HG02870 (cell line): ENCODE measurements around the gene ARHGAP24.
A peak's percentile ranks its signal among the peaks of the same experiment; 100 is the strongest.

ENCODE experiments used
- ATAC-seq: cut with Tn5 transposase; IDR thresholded peaks from one replicate; pipeline ENCODE4 v1.9.1; 2021; ENCODE audit warnings: mild to moderate bottlenecking, moderate library complexity; ENCODE audit not compliant: unreplicated experiment

The ARHGAP24 gene

DNA sequence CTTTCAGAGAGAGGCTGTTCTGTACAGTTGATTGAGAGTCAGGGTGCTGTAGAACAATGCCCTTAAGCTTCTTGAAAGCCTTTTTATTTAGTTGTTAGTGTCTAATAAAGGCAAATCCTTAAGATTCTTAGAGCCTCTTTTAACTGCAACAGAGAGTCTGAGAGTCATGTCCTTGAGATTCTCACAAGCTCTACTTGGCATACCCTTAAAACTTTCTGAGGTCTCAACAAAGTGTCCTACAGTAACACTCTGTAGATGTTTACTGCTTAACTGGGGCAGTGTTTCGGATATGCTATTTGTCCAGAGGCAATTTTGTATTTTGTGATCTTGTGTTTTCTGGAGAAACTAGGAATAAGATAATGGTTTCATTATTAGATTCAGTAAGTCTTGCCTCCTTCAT, 209.7 kb downstream of the ARHGAP24 start:
- ATAC-seq = no peak

DNA sequence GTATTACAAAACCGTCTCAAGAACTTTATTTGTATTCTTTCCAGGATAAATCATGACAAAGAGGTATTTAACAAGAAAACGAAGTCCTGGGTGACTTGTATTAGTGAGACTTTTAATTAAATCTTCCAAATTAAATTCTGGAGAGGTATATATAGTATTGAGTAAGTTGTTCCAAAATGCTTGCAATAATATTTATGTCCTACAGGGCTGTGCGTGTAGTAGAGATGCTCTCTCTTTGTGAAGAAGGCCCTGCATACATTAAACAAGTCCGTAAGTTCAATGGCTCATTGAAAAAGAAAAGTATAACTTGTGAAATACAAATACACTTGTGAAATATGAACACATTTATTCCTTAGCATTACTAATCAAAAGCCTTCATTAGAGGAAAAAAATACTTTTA, 211.4 kb downstream of the ARHGAP24 start:
- no peak for ATAC-seq

DNA sequence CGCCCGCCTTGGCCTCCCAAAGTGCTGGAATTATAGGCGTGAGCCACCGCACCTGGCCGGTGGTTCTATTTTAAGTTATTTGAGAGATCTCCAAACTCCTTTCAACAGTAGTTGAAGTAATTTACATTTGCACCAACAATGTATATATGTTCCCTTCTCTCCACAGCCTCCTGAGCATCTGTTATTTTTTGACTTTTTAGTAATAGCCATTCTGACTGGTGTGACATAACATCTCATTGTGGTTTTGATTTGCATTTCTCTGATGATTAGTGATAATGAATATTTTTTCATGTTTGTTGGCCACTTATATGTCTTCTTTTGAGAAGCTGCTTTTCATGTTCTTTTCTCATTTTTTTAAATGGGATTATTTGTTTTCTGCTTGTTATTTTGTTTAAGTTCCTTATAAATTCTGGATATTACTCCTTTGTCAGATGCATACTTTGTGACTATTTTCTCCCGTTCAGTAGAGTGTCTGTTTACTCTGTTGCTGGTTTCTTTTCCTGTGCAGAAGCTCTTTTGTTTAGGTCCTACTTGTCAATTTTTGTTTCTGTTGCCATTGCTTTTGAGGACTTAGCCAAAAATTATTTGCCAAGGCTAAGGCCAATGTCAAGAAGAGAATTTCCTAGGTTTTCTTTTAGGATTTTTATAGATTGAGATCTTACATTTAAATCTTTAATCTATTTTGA, 213.2 kb downstream of the ARHGAP24 start:
- ATAC-seq = no peak

DNA sequence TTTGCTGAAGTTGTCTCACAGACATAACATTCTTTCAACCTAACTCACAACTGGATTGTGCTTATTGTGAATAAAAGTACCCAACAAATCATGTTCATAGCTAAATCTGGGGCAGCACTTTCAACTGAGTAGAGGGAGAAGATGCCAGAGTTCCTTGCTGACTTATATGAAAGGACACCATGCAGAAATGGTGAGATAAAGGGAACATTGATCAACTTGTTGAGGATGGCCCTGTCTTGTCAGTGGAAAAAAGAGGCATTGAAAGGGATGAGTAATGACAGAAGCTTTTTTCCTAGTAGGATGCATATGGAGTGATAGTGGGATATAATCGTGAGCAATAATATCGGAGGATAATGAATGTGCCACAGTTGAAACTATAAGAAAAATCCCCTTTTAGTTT, 221.7 kb downstream of the ARHGAP24 start:
- ATAC-seq = no peak

DNA sequence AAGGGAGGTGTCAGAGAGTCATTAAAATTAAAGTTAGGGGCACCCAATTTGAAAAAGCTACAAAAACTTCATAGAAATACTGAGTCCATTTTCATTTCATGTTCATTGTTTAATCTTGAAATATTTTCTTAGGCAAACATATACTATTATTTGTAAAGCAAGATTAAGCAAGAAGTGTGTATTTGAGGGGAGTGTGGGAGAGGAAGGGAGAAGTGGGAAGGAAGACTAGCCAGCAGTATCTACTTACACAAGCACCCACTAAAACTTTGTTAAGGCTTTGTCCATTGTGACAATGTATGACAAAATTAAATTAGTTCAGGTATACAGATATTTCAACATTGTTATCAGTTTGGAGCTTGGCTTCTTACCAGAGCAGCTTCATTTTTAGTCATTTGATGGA, 222.9 kb downstream of the ARHGAP24 start:
- no peak for ATAC-seq

DNA sequence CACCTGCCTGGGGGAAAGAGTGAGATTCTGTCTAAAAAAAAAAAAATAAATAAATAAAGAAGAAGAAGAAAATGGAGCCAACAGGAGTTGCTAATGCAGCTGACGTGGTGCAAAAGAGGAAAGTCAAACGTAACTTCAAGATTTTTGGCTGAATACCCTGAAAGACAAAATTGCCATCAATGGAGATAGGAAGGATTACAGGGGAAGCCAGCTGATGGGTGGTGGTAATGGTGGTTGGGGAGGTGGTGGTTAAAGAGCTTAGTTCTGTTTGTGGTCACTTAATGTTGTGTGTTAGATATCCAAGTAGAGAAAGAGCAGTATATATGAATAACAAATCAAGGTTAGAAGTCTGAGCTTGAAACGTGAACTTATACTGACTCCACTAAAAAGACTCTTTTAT, 225.4 kb downstream of the ARHGAP24 start:
- ATAC-seq = no peak

DNA sequence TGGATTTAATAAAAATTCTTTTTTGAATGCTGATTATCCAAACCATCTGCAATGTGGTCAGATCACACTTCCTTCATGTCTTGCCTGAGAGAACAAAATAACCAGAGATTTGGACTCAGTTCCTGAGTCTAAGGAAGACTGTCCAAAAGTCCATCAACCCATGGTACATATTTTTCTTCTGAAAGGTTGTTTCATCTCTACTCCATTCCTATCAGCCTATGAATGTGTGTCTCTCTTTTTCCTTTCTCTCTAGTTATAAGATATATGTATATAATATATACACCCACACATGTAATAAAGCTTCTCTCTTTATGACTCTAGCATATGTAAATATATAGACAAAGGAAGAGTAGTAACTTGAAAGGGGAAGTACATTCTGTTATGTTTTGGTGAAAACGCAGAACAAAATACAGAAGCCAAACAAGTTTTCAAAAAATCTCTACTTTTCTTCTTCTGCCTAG, 226.9 kb downstream of the ARHGAP24 start:
- peak; percentile 98 for ATAC-seq

DNA sequence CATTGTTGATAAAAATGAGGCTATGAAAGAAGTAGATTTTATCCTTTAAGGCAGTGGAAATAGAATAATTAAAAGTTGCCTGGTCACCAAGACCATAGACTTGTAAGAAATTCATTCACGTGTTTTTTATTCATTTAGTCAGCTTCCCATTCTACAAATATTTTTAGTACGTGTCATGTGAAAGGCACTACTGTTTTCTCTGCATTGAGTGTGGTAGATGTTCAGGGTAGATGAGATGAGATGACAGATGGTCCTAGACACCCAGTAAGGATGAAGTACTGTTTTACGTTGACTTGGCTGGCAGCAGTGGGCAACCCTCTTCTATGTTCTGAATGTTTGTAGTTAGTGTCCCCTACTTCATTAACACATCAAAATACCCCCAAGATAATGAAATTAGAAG, 228.1 kb downstream of the ARHGAP24 start:
- ATAC-seq = no peak

DNA sequence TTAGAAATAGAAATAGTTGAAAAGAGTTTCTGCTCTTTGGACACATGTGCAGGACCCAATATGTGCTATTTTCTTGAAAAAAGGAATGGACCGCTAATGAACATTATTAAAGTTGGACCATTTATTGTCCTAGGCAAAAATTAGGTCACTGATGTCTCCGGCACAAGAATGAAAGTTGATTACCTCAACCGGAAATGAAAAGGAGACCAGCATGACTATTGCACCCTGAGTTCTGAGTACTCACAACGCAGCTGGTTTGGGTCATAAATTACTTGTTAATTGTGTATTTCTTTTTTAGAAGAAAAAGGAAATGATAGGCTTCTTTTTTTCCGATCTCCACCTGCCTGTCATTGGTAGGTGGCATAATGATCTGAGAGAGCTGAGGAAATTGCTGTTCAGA, 232.7 kb downstream of the ARHGAP24 start:
- ATAC-seq = peak; percentile 75

DNA sequence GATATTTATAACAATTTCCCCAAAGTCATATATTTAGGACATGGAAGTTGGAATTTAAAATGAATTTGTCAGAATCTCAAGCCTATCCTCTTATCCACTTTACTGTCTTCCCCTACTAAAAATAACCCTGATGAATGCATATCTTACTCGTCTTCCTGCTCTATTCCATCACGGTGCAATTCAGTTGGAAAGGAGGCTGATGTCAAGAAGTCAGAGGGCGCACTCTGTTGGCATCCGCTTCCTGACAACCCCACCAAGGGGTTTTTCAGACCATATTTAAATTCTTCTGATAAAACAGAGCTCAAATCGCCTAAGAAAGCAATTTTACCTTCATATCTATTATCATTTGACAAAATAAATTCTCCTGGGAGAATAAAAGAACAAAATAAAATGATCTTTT, 233.5 kb downstream of the ARHGAP24 start:
- no peak for ATAC-seq

DNA sequence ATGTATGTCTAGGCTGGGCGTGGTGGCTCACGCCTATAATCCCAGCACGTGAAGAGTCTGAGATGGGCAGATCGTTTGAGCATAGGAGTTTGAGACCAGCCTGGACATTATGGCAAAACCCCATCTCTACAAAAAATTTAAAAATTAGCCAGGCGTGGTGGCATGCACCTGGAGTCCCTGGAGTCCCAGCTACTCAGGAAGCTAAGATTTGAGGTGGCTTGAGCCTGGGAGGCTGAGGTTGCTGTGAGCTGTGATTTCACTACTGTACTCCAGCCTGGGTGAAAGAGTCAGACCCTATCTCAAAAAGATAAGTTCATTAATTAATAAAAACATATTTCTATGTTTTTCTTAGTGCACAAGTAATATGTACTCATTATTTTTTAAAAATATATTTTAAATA, 238.1 kb downstream of the ARHGAP24 start:
- no peak for ATAC-seq

DNA sequence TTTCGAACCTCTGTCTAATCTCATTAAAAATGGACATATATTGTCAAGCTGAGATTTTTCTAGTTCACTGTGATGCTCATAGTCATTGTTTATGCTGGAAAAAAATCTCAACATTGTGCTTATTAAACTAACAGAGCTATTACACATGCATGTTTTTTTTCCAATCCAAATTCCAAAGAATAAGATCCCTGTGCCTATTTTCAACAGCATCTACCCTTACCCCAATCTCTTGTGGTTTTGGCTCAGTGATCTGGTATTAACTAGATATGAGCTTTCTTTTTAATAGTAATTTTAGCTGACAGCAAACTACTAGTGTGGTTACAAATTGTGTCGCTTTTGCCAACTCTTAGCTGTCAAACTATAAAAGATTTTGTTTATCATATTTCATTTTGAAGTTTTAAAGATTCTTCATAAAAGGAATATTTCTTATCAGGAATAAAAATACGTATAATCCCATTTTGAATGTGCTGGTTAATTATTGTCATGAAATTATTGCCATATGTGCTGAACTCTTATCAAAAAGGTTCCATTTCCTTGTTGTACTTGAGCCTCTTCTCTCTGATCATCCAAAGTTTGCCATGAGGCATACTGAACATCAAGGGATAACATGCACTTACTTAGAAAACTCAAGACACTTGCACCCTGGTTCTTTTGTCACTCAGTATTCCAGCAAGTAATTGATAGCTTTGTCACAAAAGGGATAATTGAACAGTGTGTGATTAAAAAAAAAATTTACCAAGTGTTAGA, 241.2 kb downstream of the ARHGAP24 start:
- ATAC-seq = no peak

DNA sequence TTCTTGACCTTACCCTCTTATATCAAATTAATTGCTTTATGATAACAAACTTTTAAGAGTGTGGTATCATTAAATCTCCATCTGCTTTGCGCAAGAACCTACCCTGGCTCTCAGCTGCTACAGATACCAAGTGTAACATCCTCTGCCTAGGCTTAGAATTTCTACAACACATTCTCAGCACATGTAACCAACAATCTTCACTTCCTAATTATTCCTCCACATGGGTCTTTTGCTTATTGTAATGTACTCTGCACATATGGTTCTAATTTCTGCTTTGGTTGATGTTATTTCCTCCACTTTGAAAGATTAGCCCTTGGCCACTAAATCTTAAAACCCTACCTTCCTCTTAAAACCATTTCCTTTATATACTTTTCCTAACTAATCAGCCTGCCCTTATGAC, 242.4 kb downstream of the ARHGAP24 start:
- no peak for ATAC-seq

DNA sequence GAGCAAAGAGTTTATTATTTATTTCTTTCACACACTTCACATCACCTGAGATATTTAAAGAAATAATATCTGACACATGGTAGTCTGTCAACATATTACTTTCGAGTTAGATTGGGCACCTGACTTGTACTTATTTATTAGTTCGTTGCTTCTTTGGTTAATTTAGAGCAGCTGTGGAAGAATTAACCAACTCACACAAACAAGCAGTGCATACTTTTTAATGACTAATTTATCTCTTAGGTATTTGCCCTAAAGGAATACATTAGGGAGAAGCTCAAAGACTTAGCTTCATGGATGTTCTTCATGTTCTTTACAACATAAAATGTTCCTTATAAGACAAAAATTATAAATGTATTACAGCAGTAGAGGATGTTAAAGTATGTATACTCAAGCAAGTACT, 242.9 kb downstream of the ARHGAP24 start:
- ATAC-seq = no peak

DNA sequence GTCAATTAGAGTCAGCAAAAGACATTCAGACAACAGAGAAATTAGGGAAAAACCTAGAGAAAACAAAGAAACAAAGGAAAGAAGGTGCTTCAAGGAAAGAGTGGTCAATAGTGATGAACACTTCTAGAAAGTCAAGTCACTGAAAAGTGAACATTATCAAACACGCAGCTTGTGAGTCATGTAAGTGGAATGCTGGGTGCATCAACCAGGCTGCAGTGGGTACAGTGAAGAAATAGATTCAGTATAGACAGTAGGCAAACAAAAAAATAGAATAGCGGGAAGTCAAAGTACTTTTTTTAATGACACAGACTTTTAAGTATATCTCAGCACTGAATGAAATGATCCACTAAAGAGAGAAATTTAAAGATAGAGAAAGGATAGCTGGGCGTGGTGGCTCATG, 245.8 kb downstream of the ARHGAP24 start:
- no peak for ATAC-seq

DNA sequence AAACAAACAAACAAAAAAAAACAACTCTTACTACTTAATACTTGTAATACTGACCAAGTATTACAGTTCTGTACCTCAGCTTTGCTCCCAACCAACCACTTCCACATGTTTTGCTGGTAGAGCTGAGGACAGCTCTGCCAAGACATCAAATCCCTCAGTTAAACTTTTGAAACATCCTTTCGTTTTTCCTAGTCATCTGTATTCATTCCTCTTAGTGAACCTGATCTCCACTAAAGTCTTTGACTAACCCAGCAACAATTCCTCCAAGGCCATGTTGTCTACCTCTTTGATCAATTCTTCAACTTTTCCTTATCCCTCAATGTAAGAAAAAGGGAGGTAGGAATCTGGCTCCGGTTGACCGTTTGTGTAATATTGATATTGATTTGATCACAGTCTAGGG, 247.5 kb downstream of the ARHGAP24 start:
- ATAC-seq = no peak

DNA sequence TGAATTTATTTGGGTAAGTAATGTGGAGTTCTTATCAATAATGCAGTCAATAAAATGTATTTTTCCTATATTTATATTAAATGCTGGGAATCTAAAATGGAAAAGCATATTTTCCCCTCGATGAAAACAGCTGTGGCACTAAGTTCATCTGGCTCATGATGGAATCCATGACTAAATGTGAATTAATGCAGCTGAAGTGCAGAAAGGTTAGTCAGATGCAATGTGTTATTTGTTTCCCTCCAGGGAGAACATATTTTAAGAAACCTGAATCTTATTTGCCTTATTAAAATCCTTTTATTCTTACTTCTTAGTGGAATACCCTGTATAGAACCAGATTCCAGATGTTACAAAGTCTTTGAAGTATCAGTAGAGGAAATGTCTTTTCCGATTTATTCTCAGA, 247.9 kb downstream of the ARHGAP24 start:
- no peak for ATAC-seq

DNA sequence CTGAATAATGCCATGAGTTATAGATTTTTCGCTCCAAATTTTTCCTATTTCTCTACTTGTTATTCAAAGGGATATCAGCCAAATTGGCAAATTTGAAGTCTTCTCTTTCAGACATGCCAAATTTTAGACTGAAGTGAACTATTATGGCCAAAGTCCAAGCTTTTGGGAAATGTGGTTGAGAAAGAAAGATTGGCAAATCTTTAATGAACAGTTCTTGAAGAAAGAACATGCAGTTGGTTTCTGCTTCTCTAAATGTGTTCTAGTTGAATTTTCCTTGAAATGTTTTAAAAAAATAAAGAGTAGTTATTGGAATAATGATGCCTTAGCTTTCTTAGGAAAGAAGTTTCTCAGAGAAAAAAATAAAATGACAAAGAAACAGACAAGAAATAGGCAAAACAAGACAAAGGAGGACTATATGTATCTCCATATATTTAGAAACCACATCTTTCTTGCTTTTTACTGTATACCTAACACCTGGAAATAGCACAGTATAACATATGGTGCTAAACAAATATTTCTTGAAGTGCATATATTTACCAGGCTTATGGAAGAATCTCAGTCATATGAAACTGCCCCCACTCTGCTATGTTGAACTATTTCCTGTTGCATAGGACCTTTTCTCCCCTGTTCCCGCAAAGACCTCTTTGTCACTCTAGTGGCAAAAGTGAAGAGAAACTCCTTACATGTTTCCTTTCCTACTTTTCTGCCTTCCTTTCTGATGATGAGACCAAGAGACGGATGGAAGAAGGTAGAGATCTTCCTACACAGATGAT, 250.0 kb downstream of the ARHGAP24 start:
- peak; percentile 57 for ATAC-seq

DNA sequence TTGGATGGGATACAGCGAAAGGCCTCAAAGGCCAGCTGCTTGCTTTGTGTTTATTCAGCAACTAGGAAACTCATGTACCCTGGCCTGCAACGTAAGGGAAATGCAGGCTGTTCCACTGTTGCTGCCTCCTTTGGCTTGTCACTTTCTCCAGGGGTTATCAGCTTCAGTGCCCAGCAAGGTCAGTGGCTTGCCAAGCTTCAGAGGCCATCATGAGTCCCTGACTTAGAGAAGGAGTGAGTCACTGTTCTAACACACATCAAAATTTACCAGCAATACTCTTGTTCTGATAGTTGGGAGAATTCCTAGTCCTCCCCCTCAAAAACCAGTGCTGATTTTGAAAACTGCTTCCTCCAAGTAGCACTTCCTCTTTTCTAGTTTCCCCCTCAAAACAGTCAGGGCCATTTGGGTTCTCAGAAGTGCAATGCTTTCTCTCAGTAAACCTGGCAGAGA, 250.8 kb downstream of the ARHGAP24 start:
- ATAC-seq = peak; percentile 82

DNA sequence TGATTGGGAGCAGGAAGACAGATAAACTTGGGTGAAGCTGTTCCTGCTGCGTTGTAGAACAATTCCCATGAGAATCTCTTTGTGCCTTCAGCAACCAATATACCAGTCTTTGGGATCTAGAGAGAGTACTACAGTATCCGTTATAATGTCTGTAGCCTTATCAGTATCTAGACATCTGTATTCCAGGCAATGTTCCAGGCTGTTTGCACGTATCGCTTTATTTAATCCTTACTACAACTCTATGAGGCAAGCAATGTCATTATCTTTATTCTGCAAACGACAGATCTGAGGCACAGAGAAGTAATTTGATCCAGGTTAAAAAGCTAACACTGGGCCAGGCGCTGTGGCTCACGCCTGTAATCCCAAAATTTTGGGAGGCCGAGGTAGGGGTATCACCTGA, 251.6 kb downstream of the ARHGAP24 start:
- ATAC-seq = no peak

DNA sequence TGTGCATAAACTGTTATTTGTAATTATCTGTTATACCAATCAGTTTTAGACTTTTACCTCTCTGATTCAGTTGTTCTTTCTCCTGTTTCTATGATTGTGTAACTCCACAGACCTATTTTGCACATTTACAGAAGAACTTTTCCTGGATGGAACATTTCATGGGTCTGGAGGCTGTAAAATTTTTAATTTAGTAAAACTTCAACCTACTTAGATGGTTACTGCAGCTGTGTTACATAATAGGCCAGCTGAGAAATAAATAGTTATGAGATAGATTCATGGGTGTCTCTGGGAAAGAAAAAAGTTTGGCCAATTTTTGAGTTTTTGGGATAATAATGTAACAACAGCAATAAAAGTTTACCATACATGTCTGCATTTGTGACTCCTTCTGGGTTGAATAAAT, 253.5 kb downstream of the ARHGAP24 start:
- no peak for ATAC-seq

DNA sequence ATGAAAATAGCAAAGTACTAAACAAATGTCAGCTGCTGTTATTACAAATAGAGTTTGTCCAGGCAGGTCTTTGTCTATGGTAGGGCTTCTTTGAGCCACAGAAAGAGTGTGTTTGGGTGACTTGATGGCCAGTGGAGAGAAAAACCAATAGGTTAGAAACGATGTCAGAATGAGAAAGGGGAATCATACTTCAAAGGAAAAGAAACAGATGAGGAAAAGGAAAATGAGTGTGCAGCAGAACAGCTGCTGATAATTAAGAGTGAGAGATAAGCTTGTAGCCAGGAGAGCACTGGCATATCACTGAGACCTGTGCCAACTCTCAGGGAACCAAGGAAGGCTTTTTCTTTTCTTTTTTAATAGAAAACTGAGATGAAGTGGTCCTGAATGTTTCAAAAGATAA, 257.2 kb downstream of the ARHGAP24 start:
- ATAC-seq = peak; percentile 84
